ENCODE measurements around the gene TSPAN8. TPM values are rescaled to one million over a fixed set of nuclear protein-coding genes. Genes with fewer than 3 reads are reported as not detected.

The TSPAN8 gene
- not detected in 2 replicates for total RNA-seq

GRCh38 chr12:71157601-71158233, at the start of gene TSPAN8:
TSS of gene TSPAN8 (minus strand) at chr12:71157999. CDS start at chr12:71157678, 321 bp downstream.

Other genes starting within 250 kb of the TSPAN8 start
- gene PTPRR, start 237.3 kb downstream of the TSPAN8 start, total RNA-seq, result 0.96 TPM in 1 of 2 replicates, not detected in the other